IgD-negative memory B cell (primary cell): ENCODE data around the gene TLR3. TPM values are rescaled to one million over a fixed set of nuclear protein-coding genes. Genes with fewer than 3 reads are reported as not detected.
"Not testable (repeated sequence)": the region's sequence is repeated elsewhere in the genome, so short reads cannot be mapped to it uniquely, and the experiment has no call there.

Source experiments
- H3K27ac Mint-ChIP-seq, 3 donors: one replicate each; pipeline ENCODE4 v1.8.0; 2020 to 2022; ENCODE audit warnings: mild to moderate bottlenecking in 3 of 3, mixed read lengths in 3 of 3, moderate library complexity in 1 of 3
- H3K27me3 Mint-ChIP-seq: one replicate; pipeline ENCODE4 v1.8.0; 2021; ENCODE audit warnings: mixed read lengths
- H3K36me3 Mint-ChIP-seq: one replicate; pipeline ENCODE4 v1.8.0; 2020; ENCODE audit warnings: mild to moderate bottlenecking, mixed read lengths
- H3K4me1 Mint-ChIP-seq, 3 donors: one replicate each; pipeline ENCODE4 v1.8.0; 2020 to 2022; ENCODE audit warnings: mixed read lengths in 3 of 3, mild to moderate bottlenecking in 1 of 3
- H3K4me3 Mint-ChIP-seq, 4 donors: one replicate each; pipeline ENCODE4 v1.8.0; 2020 to 2022; ENCODE audit warnings: mild to moderate bottlenecking in 4 of 4, mixed read lengths in 4 of 4, moderate library complexity in 3 of 4
- H3K9me3 Mint-ChIP-seq, 3 donors: one replicate each; pipeline ENCODE4 v1.8.0; 2020 to 2021; ENCODE audit warnings: mixed read lengths in 3 of 3, mild to moderate bottlenecking in 1 of 3
- polyA plus RNA-seq: library from polyadenylated mRNA; unstranded; fragments of 300-500 nt; fragmentation: Illumina TruSeq; gene quantifications from one replicate; pipeline ENCODE4 v1.2.3, GENCODE V29; 2021

Gene TLR3
- polyA plus RNA-seq, 1 donor from 2014 or later, result not detected

GRCh38 chr4:186033027-186033426 is 35.9 kb upstream of the TLR3 start:
- peaks cover 0 to 2% (median 0%) of the 10 kb centered on the region in 3 donors for H3K4me1 Mint-ChIP-seq
- H3K4me3 Mint-ChIP-seq, result no peak overlapping the region
- peaks cover 22% of the 10 kb centered on the region for H3K27me3 Mint-ChIP-seq
- H3K27ac Mint-ChIP-seq, result no peak overlapping the region
- peaks cover 5 to 8% (median 6%) of the 10 kb centered on the region in 3 donors for H3K9me3 Mint-ChIP-seq
- peaks cover 5% of the 10 kb centered on the region for H3K36me3 Mint-ChIP-seq

DNA sequence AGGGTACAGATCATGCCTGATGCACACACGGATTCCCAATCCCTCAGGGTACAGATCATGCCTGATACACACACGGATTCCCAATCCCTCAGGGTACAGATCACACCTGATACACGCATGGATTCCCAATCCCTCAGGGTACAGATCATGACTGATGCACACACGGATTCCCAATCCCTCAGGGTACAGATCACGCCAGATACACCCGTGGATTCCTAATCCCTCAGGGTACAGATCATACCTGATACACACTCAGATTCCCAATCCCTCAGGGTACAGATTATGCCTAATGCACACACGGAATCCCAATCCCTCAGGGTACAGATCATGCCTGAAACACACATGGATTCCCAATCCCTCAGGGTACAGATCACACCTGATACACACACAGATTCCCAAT is 34.3 kb upstream of the TLR3 start:
- peaks cover 23% of the 10 kb centered on the region for H3K27me3 Mint-ChIP-seq
- not testable (repeated sequence) for H3K4me3 Mint-ChIP-seq, H3K27ac Mint-ChIP-seq, H3K4me1 Mint-ChIP-seq, H3K9me3 Mint-ChIP-seq, H3K36me3 Mint-ChIP-seq

DNA sequence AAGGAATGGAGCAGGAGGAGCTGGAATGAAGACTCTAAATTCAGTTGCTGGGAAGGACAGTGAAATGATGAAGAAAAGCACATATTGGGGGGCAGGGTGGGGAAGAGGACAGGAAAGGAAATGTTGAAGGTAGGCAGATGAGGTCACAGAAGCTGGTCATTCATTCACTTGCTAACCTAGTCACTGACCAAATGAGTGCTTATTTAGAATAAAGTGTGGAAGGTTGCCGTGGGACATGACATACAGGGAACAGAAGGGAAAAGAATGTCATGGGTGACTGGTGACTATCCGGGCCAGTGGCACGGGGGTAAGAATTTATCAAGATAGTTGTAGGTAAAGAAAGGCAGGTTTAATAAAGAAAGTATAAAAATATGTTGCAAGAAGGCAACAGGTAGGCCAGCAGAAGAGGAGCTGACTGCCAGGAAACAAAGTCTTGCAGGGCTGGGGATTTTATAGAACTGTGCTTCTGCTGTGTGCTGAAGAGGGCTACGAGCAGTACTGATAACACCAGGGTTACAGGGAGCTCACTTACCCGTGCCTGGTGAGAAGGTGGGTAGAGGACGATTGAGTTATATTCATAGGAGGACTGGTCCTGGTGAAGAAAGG is 31.9 kb upstream of the TLR3 start:
- Mint-ChIP-seq H3K4me3 (no peak overlapping the region), H3K27ac (no peak overlapping the region), H3K4me1 (peaks cover 0 to 2% (median 0%) of the 10 kb centered on the region in 3 donors), H3K9me3 (peaks cover 5 to 6% (median 5%) of the 10 kb centered on the region in 3 donors), H3K27me3 (peaks cover 10% of the 10 kb centered on the region), H3K36me3 (peaks cover 3% of the 10 kb centered on the region)

DNA sequence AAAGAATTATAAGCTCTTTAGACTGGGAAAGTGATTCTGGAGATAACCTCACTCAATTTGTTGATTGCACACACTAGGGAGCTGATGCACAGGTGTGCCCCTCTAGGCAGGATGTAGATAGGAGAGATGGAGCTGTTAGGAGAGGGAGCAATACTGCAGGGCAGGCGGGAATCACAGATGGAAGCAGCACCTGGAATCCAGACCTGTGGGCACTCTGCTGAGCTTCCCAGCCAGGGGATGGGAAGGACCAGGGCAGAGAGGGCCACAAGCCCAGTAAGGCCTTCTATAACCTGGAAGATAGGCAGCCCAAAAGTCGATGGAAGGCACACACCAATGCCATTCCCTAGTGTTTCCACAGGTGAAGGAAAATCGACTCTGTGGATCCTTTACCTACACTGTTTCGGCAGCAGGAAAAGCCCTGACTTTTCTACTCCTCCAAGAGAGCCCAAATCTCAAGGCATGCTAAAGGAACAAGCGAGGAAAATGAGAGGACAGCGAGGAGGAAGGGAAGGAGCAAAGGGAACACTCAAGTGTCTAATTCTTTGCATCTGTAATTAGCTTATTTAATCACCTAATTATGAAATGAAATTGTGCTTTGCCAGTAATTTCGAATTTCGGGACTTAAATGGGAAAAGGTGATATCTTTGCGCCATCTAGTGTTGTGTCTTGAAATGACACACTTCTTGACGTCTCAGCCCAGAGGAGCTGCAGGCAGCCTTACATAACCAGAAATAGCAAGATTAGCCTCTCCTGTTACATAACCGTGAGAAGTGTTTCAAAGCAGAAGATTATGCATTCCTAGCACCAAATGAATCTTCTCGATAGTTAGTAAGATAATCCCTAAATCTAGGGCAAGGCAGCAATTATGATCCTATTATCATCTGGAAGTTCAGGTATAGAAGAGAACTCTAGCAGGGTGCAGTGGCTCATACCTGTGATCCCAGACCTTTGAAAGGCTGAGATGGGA is 31.0 kb upstream of the TLR3 start:
- H3K4me3 Mint-ChIP-seq, result no peak overlapping the region
- peaks cover 5 to 6% (median 5%) of the 10 kb centered on the region in 3 donors for H3K9me3 Mint-ChIP-seq

GRCh38 chr4:186039697-186040096 is 29.3 kb upstream of the TLR3 start:
- peaks cover 0 to 2% (median 0%) of the 10 kb centered on the region in 3 donors for H3K4me1 Mint-ChIP-seq
- H3K9me3 Mint-ChIP-seq, result peaks cover 2 to 4% (median 3%) of the 10 kb centered on the region in 3 donors
- H3K4me3 Mint-ChIP-seq, result no peak overlapping the region
- H3K27ac Mint-ChIP-seq, result no peak overlapping the region
- peaks cover 3% of the 10 kb centered on the region for H3K36me3 Mint-ChIP-seq
- peaks cover 8% of the 10 kb centered on the region for H3K27me3 Mint-ChIP-seq

More for the DNA sequence above, 31.0 kb upstream of the TLR3 start:
- H3K36me3 Mint-ChIP-seq, result peaks cover 3% of the 10 kb centered on the region
- peaks cover 8% of the 10 kb centered on the region for H3K27me3 Mint-ChIP-seq
- H3K4me1 Mint-ChIP-seq, result peaks cover 0 to 2% (median 0%) of the 10 kb centered on the region in 3 donors
- H3K27ac Mint-ChIP-seq, result no peak overlapping the region

GRCh38 chr4:186040316-186040715 is 28.6 kb upstream of the TLR3 start:
- no peaks in the 10 kb centered on the region for H3K36me3 Mint-ChIP-seq

GRCh38 chr4:186047501-186047900 is 21.5 kb upstream of the TLR3 start:
- H3K36me3 Mint-ChIP-seq, H3K9me3 Mint-ChIP-seq, H3K27me3 Mint-ChIP-seq, H3K4me1 Mint-ChIP-seq, H3K27ac Mint-ChIP-seq, H3K4me3 Mint-ChIP-seq: not testable (repeated sequence)

More at GRCh38 chr4:186040316-186040715, 28.6 kb upstream of the TLR3 start:
- no peak overlapping the region for H3K27ac Mint-ChIP-seq
- no peaks in the 10 kb centered on the region for H3K9me3 Mint-ChIP-seq
- no peak overlapping the region for H3K4me3 Mint-ChIP-seq
- peaks cover 8% of the 10 kb centered on the region for H3K27me3 Mint-ChIP-seq
- H3K4me1 Mint-ChIP-seq, result peaks cover 0 to 2% (median 0%) of the 10 kb centered on the region in 3 donors

DNA sequence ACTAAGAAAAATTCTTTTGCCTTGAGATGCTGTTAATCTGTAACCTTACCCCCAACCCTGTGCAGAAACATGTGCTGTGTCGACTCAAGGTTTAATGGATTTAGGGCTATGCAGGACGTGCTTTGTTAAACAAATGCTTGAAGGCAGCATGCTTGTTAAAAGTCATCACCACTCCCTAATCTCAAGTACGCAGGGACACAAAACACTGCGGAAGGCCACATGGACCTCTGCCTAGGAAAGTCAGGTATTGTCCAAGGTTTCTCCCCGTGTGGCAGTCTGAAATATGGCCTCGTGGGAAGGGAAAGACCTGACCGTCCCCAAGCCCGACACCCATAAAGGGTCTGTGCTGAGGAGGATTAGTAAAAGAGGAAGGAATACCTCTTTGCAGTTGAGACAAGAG is 18.8 kb upstream of the TLR3 start:
- H3K4me1 Mint-ChIP-seq, H3K27me3 Mint-ChIP-seq, H3K27ac Mint-ChIP-seq, H3K36me3 Mint-ChIP-seq, H3K4me3 Mint-ChIP-seq, H3K9me3 Mint-ChIP-seq: not testable (repeated sequence)

DNA sequence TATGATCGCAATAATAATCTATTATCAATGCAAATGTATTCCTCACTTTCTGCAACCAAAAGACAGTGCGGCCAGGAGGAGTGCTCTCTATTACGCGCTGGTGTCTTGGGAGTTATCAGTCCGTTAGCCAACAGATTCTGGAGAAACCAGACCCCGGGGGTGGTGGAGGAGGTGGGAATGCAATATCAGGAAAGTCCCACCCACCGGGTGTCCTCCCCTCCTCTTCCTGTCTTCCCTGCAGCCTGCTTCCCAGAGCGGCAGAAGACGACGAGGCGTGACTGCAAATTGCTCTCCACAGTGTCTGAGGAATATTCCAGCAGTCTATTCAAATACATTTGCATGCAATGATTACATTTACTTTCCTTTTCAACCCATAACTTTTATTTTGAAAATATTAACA is 17.9 kb upstream of the TLR3 start:
- peaks cover 11% of the 10 kb centered on the region for H3K27me3 Mint-ChIP-seq
- no peak overlapping the region for H3K4me3 Mint-ChIP-seq
- peaks cover 0 to 2% (median 0%) of the 10 kb centered on the region in 3 donors for H3K9me3 Mint-ChIP-seq
- no peak overlapping the region for H3K27ac Mint-ChIP-seq
- no peaks in the 10 kb centered on the region for H3K4me1 Mint-ChIP-seq
- H3K36me3 Mint-ChIP-seq, result no peaks in the 10 kb centered on the region

DNA sequence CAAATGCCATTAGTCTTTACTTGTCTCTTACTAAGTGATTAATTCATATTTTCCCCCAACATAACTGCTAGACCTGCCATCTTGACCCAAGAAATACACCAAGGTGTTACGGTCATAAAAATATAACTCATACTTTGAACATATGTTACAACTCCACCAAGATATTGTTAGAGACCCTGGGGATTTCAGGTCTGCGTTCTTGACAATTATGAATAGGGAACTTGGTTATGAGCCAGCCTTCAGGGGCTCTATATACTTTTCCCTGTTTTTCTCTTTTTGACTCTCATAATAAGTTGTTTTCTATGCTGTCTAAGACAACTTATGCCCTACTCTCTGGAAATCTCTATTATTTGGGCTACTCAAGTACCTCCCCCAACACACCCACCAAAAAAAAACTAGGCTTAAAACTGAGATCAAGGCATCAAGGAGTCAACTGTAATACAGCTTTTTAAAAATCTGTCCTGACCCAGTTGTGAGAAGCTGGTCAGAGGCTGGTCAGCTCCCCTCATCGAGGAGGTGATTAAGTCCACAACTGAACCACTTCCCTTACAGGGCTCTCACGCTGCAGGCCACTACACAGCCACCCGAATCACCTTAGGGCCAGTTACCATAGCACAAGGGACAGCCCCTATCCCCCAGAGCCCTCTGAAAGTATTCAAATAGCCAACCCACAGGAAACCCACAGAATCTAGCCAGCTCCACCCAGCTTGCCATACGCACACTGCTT is 10.5 kb upstream of the TLR3 start:
- H3K9me3 Mint-ChIP-seq, result peaks cover 0 to 13% (median 0%) of the 10 kb centered on the region in 3 donors

DNA sequence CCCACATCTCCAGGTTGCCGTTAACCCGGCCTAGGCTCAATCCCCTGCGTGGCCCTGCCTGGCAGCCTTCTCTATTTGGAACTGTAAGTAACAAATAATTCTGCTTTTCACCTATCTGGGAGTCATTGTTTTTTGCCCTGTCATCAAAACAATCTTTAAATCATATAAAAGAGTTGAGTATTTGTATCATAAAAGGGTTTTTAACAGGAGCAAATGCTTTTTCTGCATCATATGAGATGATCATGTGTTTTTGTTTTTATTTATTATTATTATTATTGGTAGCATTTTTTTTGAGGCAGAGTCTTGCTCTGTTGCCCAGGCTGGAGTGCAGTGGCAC is 10.0 kb upstream of the TLR3 start:
- no peaks in the 10 kb centered on the region for H3K36me3 Mint-ChIP-seq

More for the DNA sequence above, 10.5 kb upstream of the TLR3 start:
- H3K27me3 Mint-ChIP-seq, result peaks cover 32% of the 10 kb centered on the region
- H3K4me3 Mint-ChIP-seq, result peak overlapping the region in 2 of 4 donors; percentile 77 to 91
- H3K4me1 Mint-ChIP-seq, result peaks cover 9 to 16% (median 15%) of the 10 kb centered on the region in 3 donors
- H3K36me3 Mint-ChIP-seq, result no peaks in the 10 kb centered on the region
- peak overlapping the region; percentile 8 to 33 (median 19) for H3K27ac Mint-ChIP-seq

DNA sequence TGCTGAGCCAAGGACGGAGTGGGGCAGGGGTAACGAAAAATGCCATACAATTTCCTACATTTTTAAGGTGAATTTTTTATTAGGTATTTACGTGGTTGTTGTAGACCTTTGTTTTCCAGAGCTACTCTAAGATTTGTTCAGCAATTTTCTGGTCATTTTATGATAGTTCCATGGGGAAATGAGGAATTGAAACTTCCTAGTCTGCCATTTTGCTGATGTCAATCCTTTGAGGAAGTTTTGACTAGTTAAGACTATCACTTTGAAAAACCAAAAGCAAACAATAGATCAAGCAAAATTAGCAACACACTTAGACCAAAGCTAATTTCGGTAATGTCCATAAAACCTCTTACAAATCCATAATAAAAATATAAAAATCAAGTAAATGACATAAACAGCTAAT is 7.0 kb upstream of the TLR3 start:
- Mint-ChIP-seq H3K27ac (no peak overlapping the region), H3K9me3 (peaks cover 0 to 10% (median 0%) of the 10 kb centered on the region in 3 donors), H3K36me3 (no peaks in the 10 kb centered on the region), H3K4me3 (no peak overlapping the region), H3K27me3 (peaks cover 44% of the 10 kb centered on the region), H3K4me1 (peaks cover 9 to 16% (median 15%) of the 10 kb centered on the region in 3 donors)

More for the DNA sequence above, 10.0 kb upstream of the TLR3 start:
- Mint-ChIP-seq H3K4me1 (peaks cover 9 to 16% (median 15%) of the 10 kb centered on the region in 3 donors), H3K4me3 (peak overlapping the region in 2 of 4 donors; percentile 77 to 91), H3K27ac (peak overlapping the region in 2 of 3 donors; percentile 8 to 33), H3K9me3 (peaks cover 0 to 13% (median 0%) of the 10 kb centered on the region in 3 donors), H3K27me3 (peaks cover 34% of the 10 kb centered on the region)

GRCh38 chr4:186067757-186068385 is 1.1 kb upstream of the TLR3 start:
- no peaks in the 10 kb centered on the region for H3K9me3 Mint-ChIP-seq
- peaks cover 31% of the 10 kb centered on the region for H3K27me3 Mint-ChIP-seq
- H3K4me3 Mint-ChIP-seq, result peak overlapping the region in 1 of 4 donors; percentile 91
- peaks cover 4 to 12% (median 11%) of the 10 kb centered on the region in 3 donors for H3K4me1 Mint-ChIP-seq
- peak overlapping the region in 1 of 3 donors; percentile 65 for H3K27ac Mint-ChIP-seq
- H3K36me3 Mint-ChIP-seq, result peaks cover 2% of the 10 kb centered on the region

GRCh38 chr4:186069729-186070128 is 773 bp downstream of the TLR3 start:
- Mint-ChIP-seq H3K36me3 (peaks cover 2% of the 10 kb centered on the region), H3K9me3 (no peaks in the 10 kb centered on the region), H3K27ac (no peak overlapping the region), H3K4me3 (peak overlapping the region in 1 of 4 donors; percentile 49), H3K27me3 (peaks cover 24% of the 10 kb centered on the region), H3K4me1 (peaks cover 4 to 12% (median 11%) of the 10 kb centered on the region in 3 donors)
